IMR-90 (cell line): ENCODE measurements around the gene DEFB118. TPM values are rescaled to one million over a fixed set of nuclear protein-coding genes. Genes with fewer than 3 reads are reported as not detected.

Source experiments
- ATAC-seq: fragments of 200-7000 bp; cut with Tn5 transposase; 2 replicates; pipeline ENCODE4 v1.9.1; 2020; ENCODE audit warnings: low read depth, mild to moderate bottlenecking, moderate library complexity
- BruUV-seq: library from RNA; stranded (reverse); fragments of 400-500 nt; replicated peaks from 2 replicates; lab custom pipeline; 2021; lab: Mats Ljungman, UMichigan
- CTCF ChIA-PET: fragments of 300-600 bp; formaldehyde crosslinking; extraction: SDS; loops from one replicate; lab custom pipeline; 2021; ENCODE audit warnings: antibody characterized with exemption; lab: Yijun Ruan, JAX
- POLR2A ChIA-PET: fragments of 300-600 bp; sonication (Branson Sonifier 250); formaldehyde crosslinking; loops from one replicate; lab custom pipeline; 2022; ENCODE audit warnings: antibody characterized with exemption; ENCODE audit not compliant: unreplicated experiment; lab: Charles Lee
- DNase-seq: peaks from one replicate; pipeline ENCODE4 v3.0.0; 2013
- H2AFZ ChIP-seq: replicated peaks from 2 replicates; pipeline ENCODE3; 2013; ENCODE audit warnings: low read length, mild to moderate bottlenecking; ENCODE audit not compliant: poor library complexity
- H2AK5ac ChIP-seq: 2 replicates; pipeline ENCODE4 v1.6.1; 2013; ENCODE audit warnings: low read depth, low read length, inconsistent platforms
- H2AK9ac ChIP-seq: replicated peaks from 2 replicates; pipeline ENCODE3; 2013; ENCODE audit warnings: mild to moderate bottlenecking, low read depth, low read length, moderate library complexity; ENCODE audit not compliant: poor library complexity
- H2BK120ac ChIP-seq: 2 replicates; pipeline ENCODE4 v1.6.1; 2013; ENCODE audit warnings: low read depth, low read length, inconsistent platforms
- H2BK15ac ChIP-seq: 3 replicates; pipeline ENCODE4 v1.6.1; 2013; ENCODE audit warnings: low read depth, low read length, inconsistent platforms
- H2BK20ac ChIP-seq: 2 replicates; pipeline ENCODE4 v1.6.1; 2013; ENCODE audit warnings: low read depth, mild to moderate bottlenecking, inconsistent platforms, low read length, moderate library complexity
- H2BK5ac ChIP-seq: 2 replicates; pipeline ENCODE4 v1.6.1; 2013; ENCODE audit warnings: mild to moderate bottlenecking, low read depth, low read length, inconsistent platforms; ENCODE audit not compliant: poor library complexity, severe bottlenecking
- H3K14ac ChIP-seq: replicated peaks from 2 replicates; pipeline ENCODE4 v1.6.1; 2013; ENCODE audit warnings: low read depth, low read length, inconsistent platforms
- H3K18ac ChIP-seq: 2 replicates; pipeline ENCODE4 v1.6.1; 2013; ENCODE audit warnings: low read depth, low read length, control low read depth
- H3K23ac ChIP-seq: 2 replicates; pipeline ENCODE4 v1.6.1; 2013; ENCODE audit warnings: low read depth, low read length, inconsistent platforms
- H3K27ac ChIP-seq: 2 replicates; pipeline ENCODE4 v1.5.1; 2013; ENCODE audit warnings: mild to moderate bottlenecking, control low read depth, low read length; ENCODE audit not compliant: insufficient read depth
- H3K27me3 ChIP-seq: 2 replicates; pipeline ENCODE4 v1.6.1; 2013; ENCODE audit warnings: low read length; ENCODE audit not compliant: control insufficient read depth, insufficient read depth
- H3K36me3 ChIP-seq: 2 replicates; pipeline ENCODE4 v1.6.1; 2013; ENCODE audit warnings: low read length, mixed read lengths; ENCODE audit not compliant: control insufficient read depth, insufficient read depth
- H3K4ac ChIP-seq: 2 replicates; pipeline ENCODE4 v1.6.1; 2013; ENCODE audit warnings: low read depth, low read length, inconsistent platforms
- H3K4me1 ChIP-seq: 2 replicates; pipeline ENCODE4 v1.6.1; 2013; ENCODE audit warnings: low read length, mixed read lengths; ENCODE audit not compliant: control insufficient read depth, insufficient read depth
- H3K4me2 ChIP-seq: 2 replicates; pipeline ENCODE4 v1.6.1; 2013; ENCODE audit warnings: low read depth, mild to moderate bottlenecking, control low read depth, low read length, moderate library complexity
- H3K4me3 ChIP-seq: 2 replicates; pipeline ENCODE4 v1.5.1; 2013; ENCODE audit warnings: low read depth, mild to moderate bottlenecking, control low read depth, low read length, moderate library complexity; ENCODE audit not compliant: insufficient read depth
- H3K56ac ChIP-seq: 2 replicates; pipeline ENCODE4 v1.6.1; 2013; ENCODE audit warnings: low read length, inconsistent platforms; ENCODE audit not compliant: insufficient read depth; ENCODE audit errors: extremely low read depth
- H3K79me1 ChIP-seq, 2 experiments: 2 replicates each; pipeline ENCODE4 v1.6.1; 2013; ENCODE audit warnings: low read length in 2 of 2, inconsistent platforms in 1 of 2, low read depth in 1 of 2
- H3K9ac ChIP-seq: 2 replicates; pipeline ENCODE4 v1.6.1; 2013; ENCODE audit warnings: low read depth, low read length, control low read depth
- H3K9me1 ChIP-seq: 2 replicates; pipeline ENCODE4 v1.6.1; 2013; ENCODE audit warnings: low read length, inconsistent platforms; ENCODE audit not compliant: insufficient read depth
- H3K9me3 ChIP-seq: 2 replicates; pipeline ENCODE4 v1.6.1; 2013; ENCODE audit warnings: low read length; ENCODE audit not compliant: control insufficient read depth, insufficient read depth
- H4K20me1 ChIP-seq: 2 replicates; pipeline ENCODE4 v1.6.1; 2013; ENCODE audit warnings: low read length, inconsistent platforms; ENCODE audit not compliant: insufficient read depth
- H4K5ac ChIP-seq: 2 replicates; pipeline ENCODE4 v1.6.1; 2013; ENCODE audit warnings: mild to moderate bottlenecking, low read depth, low read length, control low read depth
- H4K8ac ChIP-seq, 2 experiments: 2 replicates each; pipeline ENCODE4 v1.6.1; 2013; ENCODE audit warnings: low read depth in 2 of 2, low read length in 2 of 2, control low read depth in 1 of 2, inconsistent platforms in 1 of 2
- H4K91ac ChIP-seq: 2 replicates; pipeline ENCODE4 v1.6.1; 2013; ENCODE audit warnings: low read depth, low read length, inconsistent platforms; ENCODE audit not compliant: insufficient read depth
- CEBPB ChIP-seq: IDR thresholded peaks from 2 replicates; pipeline ENCODE4 v1.6.1; 2012; ENCODE audit warnings: low read depth, low read length, improper control_type of control experiment
- CHD1 ChIP-seq: IDR thresholded peaks from 2 replicates; pipeline ENCODE4 v1.6.1; 2012; ENCODE audit warnings: low read depth, low read length, improper control_type of control experiment
- FOS ChIP-seq: fragments of 150-350 bp; IDR thresholded peaks from 2 replicates; pipeline ENCODE4 v1.6.1; 2016; ENCODE audit warnings: low read depth, low read length
- MAZ ChIP-seq: IDR thresholded peaks from 2 replicates; pipeline ENCODE4 v1.6.1; 2012; ENCODE audit warnings: low read depth, mild to moderate bottlenecking, low read length, improper control_type of control experiment, moderate library complexity, borderline replicate concordance
- MXI1 ChIP-seq: IDR thresholded peaks from 2 replicates; pipeline ENCODE4 v1.6.1; 2012; ENCODE audit warnings: low read depth, mild to moderate bottlenecking, low read length, moderate library complexity, borderline replicate concordance
- WGBS, 2 experiments: methylation state at CpG; one replicate each; pipeline versions ENCODE4 v1.1.5 to v1.1.7; 2013; ENCODE audit warnings: missing lambda C conversion rate in 2 of 2; ENCODE audit not compliant: insufficient read length in 1 of 2; ENCODE audit errors: extremely low coverage in 2 of 2; 5-methylcytosine and 5-hydroxymethylcytosine counted together
- dilution Hi-C: fragments of 300-500 bp; cut with HindIII; formaldehyde crosslinking; loops from one replicate; pipeline ENCODE4 v1.14.3; 2018; ENCODE audit warnings: low sequenced_read_pairs; ENCODE audit not compliant: unreplicated experiment
- in situ Hi-C: fragments of 300-500 bp; cut with MboI; formaldehyde crosslinking; loops from 3 replicates; pipeline ENCODE4 v1.14.3; 2019; ENCODE audit warnings: low sequenced_read_pairs, inconsistent platforms, mixed read lengths
- intact Hi-C: fragments of 100-400 bp; cut with micrococcal nuclease; formaldehyde crosslinking; loops from 2 replicates; pipeline ENCODE4 v1.10.0; 2022
- polyA plus RNA-seq, 3 experiments: library from polyadenylated mRNA; depleted of rRNA; stranded (reverse); fragments of >200 nt; gene quantifications; 2 replicates each; pipeline ENCODE4 v1.2.3, GENCODE V29; 2012; ENCODE audit warnings: low replicate concordance in 1 of 3
- total RNA-seq: library from RNA; depleted of rRNA; stranded (reverse); fragments of >200 nt; gene quantifications from 2 replicates; pipeline ENCODE4 v1.2.3, GENCODE V29; 2012
- TF ChIP-seq, protein P1 (sequence below): fragments of 150-350 bp; IDR thresholded peaks from 2 replicates; pipeline ENCODE4 v1.6.1; 2017; ENCODE audit warnings: mild to moderate bottlenecking, antibody characterized with exemption, low read length, low read depth
- TF ChIP-seq, protein P2 (sequence below): fragments of 150-350 bp; IDR thresholded peaks from 2 replicates; pipeline ENCODE4 v1.6.1; 2016; ENCODE audit warnings: low read depth, mild to moderate bottlenecking, low read length, moderate library complexity, borderline replicate concordance

Gene DEFB118
- total and polyA plus RNA-seq, 2 of the 4 experiments (the other 2 are of a cell fraction) = not detected

DNA sequence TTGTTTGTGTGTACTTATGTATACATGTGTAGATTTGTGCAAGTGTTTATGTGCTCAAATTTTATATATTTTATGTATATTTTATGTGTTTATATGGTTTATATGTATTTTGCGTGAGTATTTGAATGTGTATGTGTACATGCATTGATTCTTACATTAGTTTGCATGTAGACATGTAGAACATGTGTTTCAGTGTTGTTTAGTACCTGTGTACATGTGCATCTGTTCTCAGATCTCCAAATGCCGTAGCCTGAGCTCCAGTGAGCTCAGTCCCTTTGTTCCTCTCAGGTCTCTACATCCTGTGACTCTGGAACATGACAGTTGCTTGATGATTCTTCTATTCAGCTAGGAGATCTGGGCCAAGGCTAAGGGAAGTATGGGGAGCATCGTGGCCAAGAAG, 26.5 kb downstream of the DEFB118 start:
- no peak overlapping the region for H4K8ac ChIP-seq
- no peak overlapping the region for H3K4me2 ChIP-seq
- H3K9me1 ChIP-seq = no peaks in the 10 kb centered on the region
- POLR2A ChIA-PET = no interaction called here
- no peaks in the 10 kb centered on the region for H3K79me1 ChIP-seq
- TF ChIP-seq, protein P1, sequence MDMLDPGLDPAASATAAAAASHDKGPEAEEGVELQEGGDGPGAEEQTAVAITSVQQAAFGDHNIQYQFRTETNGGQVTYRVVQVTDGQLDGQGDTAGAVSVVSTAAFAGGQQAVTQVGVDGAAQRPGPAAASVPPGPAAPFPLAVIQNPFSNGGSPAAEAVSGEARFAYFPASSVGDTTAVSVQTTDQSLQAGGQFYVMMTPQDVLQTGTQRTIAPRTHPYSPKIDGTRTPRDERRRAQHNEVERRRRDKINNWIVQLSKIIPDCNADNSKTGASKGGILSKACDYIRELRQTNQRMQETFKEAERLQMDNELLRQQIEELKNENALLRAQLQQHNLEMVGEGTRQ = no peak
- TF ChIP-seq CHD1 (no peak), MXI1 (no peak), CEBPB (no peak), MAZ (no peak), FOS (no peak)
- TF ChIP-seq, protein P2, sequence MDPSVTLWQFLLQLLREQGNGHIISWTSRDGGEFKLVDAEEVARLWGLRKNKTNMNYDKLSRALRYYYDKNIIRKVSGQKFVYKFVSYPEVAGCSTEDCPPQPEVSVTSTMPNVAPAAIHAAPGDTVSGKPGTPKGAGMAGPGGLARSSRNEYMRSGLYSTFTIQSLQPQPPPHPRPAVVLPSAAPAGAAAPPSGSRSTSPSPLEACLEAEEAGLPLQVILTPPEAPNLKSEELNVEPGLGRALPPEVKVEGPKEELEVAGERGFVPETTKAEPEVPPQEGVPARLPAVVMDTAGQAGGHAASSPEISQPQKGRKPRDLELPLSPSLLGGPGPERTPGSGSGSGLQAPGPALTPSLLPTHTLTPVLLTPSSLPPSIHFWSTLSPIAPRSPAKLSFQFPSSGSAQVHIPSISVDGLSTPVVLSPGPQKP = no peak
- H3K9me3 ChIP-seq = no peaks in the 10 kb centered on the region; the same call in 1 of the 2 replicates
- H4K5ac ChIP-seq = no peak overlapping the region
- no peak overlapping the region for H3K14ac ChIP-seq
- in situ Hi-C loops (no loop called here), intact Hi-C loops (no loop called here), dilution Hi-C loops (no loop called here)
- no peak overlapping the region for H3K56ac ChIP-seq
- H3K9ac ChIP-seq = no peak overlapping the region
- no peak overlapping the region for H2BK15ac ChIP-seq
- no peak for ATAC-seq
- H2BK120ac ChIP-seq = no peak overlapping the region
- H3K23ac ChIP-seq = no peak overlapping the region
- no peak overlapping the region for H2AK5ac ChIP-seq
- no TSS peak for BruUV-seq
- no peaks in the 10 kb centered on the region for H3K27me3 ChIP-seq
- no peak overlapping the region for H2AK9ac ChIP-seq
- H3K18ac ChIP-seq = no peak overlapping the region
- no peak overlapping the region for H2BK20ac ChIP-seq
- H3K4me1 ChIP-seq = no peaks in the 10 kb centered on the region
- H2AFZ ChIP-seq = no peak overlapping the region
- no peak overlapping the region for H3K4ac ChIP-seq
- DNase-seq = no peak
- no peak overlapping the region for H3K27ac ChIP-seq
- no peaks in the 10 kb centered on the region for H4K20me1 ChIP-seq
- no peak overlapping the region for H3K4me3 ChIP-seq
- no peak overlapping the region for H2BK5ac ChIP-seq
- no peak overlapping the region for H4K91ac ChIP-seq
- H3K36me3 ChIP-seq = no peaks in the 10 kb centered on the region
- 11 to 100% methylated on average over 1 of the region's 3 CpGs for WGBS, 2 experiments
- CTCF ChIA-PET = no interaction called here
